ENCODE data around the gene NCOA5. TPM values are rescaled to one million over a fixed set of nuclear protein-coding genes. Genes with fewer than 3 reads are reported as not detected.

Gene NCOA5
- total RNA-seq, 2 experiments from 2014 or later, result 24.5 to 36.9 TPM

DNA sequence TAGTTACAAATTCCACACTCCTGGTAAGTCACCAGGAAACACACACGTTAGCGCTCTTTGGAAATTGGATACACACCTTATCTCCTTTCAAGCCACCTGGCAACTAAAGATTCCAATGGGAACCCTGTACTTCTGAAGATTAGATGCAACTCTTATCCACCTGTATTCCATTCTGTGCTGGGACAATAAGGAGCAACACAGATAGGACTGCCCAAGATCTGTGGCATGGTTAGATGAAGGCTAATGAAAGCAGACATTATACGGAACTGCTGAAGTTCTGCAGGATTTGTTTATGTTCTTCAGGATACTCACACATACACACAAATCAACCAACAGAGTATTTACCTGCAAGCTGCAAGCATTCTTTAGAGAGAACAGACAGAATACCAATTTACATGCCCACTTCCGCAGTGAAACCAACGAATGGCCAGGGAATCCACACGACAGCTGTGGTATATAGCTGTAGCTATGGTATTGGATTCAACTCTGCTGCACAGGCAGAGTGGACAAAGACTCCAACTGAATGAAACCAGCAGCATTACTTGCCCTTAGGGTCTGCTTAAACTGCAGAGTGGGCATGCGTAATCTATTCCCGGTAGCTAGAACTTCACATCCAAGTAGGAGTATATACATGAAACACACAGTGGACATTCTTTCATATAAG lies 12.0 kb downstream of the NCOA5 start:
- H3K4me3 Mint-ChIP-seq, result no peak overlapping the region
- H3K27ac Mint-ChIP-seq, result no peak overlapping the region
- H3K9me3 Mint-ChIP-seq (ENCODE audit: low read depth), result no peaks in the 10 kb centered on the region
- ATAC-seq (no peak), DNase-seq (no peak)
- CTCF ChIA-PET, result interaction anchor here (0.8 to 1.6 kb wide), 3 partner anchors 10 to 55 kb away, joined by 3 to 6 read pairs (median 6); no protein-coding TSS in a partner anchor
- peaks cover 2% of the 10 kb centered on the region for H3K4me1 Mint-ChIP-seq
- peaks cover 24% of the 10 kb centered on the region for H3K36me3 Mint-ChIP-seq
- H3K27me3 Mint-ChIP-seq, result no peaks in the 10 kb centered on the region

DNA sequence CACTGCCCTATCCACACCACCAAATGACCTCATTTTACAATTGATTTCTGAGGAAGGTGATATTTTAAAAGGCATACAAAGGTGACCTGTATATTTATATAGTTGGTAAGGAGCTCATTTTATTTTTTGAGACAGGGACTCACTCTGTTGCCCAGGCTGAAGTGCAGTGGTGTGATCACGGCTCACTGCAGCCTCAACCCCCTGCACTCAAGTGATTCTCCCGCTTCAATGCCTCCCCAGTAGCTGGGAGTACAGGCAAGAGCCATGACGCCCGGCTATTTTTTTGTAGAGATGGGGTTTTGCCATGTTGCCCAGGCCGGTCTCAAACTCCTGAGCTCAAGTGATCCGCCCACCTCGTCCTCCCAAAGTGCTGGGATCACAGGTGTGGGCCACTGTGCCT lies 13.0 kb downstream of the NCOA5 start:
- Mint-ChIP-seq H3K27me3 (no peaks in the 10 kb centered on the region), H3K9me3 (ENCODE audit: low read depth) (no peaks in the 10 kb centered on the region), H3K36me3 (peaks cover 24% of the 10 kb centered on the region), H3K4me1 (peaks cover 2% of the 10 kb centered on the region), H3K4me3 (no peak overlapping the region), H3K27ac (no peak overlapping the region)
- ATAC-seq (no peak), DNase-seq (no peak)
- CTCF ChIA-PET, result interaction anchor here (1.3 kb wide), 1 partner anchor 54 kb away, joined by 6 read pairs; no protein-coding TSS in a partner anchor

- H3K36me3 Mint-ChIP-seq, result peaks cover 24% of the 10 kb centered on the region
- no peaks in the 10 kb centered on the region for H3K9me3 Mint-ChIP-seq (ENCODE audit: low read depth)
- no peaks in the 10 kb centered on the region for H3K27me3 Mint-ChIP-seq
- peaks cover 2% of the 10 kb centered on the region for H3K4me1 Mint-ChIP-seq
- H3K4me3 Mint-ChIP-seq, result no peak overlapping the region
- H3K27ac Mint-ChIP-seq, result no peak overlapping the region
- CTCF ChIA-PET, result no interaction called here
- DNase-seq, result no peak
- ATAC-seq, result no peak
Observed at GRCh38 chr20:46074006-46074405, 15.8 kb downstream of the NCOA5 start.

DNA sequence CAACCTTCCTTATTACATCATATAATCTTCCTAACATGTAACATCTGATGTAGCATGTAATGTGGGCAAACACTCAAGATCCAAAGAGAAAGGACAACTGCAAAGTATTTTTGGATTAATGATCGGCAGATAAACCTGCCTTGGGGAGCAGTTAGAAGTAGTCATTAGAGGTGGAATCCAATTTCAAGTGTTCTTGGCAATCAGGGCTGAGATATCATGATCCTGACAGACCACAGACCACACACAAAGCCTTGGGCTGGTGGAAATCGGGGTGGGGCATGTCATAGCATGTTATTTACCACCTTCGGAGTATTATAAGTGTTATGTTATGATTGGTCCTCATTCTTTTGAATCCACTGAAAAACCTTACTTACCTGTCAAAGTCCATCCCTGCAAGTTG lies 16.3 kb downstream of the NCOA5 start:
- peaks cover 25% of the 10 kb centered on the region for H3K36me3 Mint-ChIP-seq
- H3K4me3 Mint-ChIP-seq, result no peak overlapping the region
- DNase-seq (no peak), ATAC-seq (no peak)
- CTCF ChIA-PET, result interaction anchor here (1.3 kb wide), 1 partner anchor 87 kb away, joined by 3 read pairs; no protein-coding TSS in a partner anchor
- H3K27me3 Mint-ChIP-seq, result no peaks in the 10 kb centered on the region
- no peaks in the 10 kb centered on the region for H3K9me3 Mint-ChIP-seq (ENCODE audit: low read depth)
- H3K27ac Mint-ChIP-seq, result no peak overlapping the region
- peaks cover 2% of the 10 kb centered on the region for H3K4me1 Mint-ChIP-seq

- ATAC-seq (no peak), DNase-seq (no peak)
- Mint-ChIP-seq H3K27me3 (no peaks in the 10 kb centered on the region), H3K36me3 (peaks cover 25% of the 10 kb centered on the region), H3K27ac (no peak overlapping the region), H3K4me1 (peaks cover 2% of the 10 kb centered on the region), H3K9me3 (ENCODE audit: low read depth) (no peaks in the 10 kb centered on the region), H3K4me3 (no peak overlapping the region)
- CTCF ChIA-PET, result interaction anchor here (1.3 kb wide), 1 partner anchor 86 kb away, joined by 3 read pairs; no protein-coding TSS in a partner anchor
Observed at GRCh38 chr20:46073024-46073423, 16.7 kb downstream of the NCOA5 start.

- ATAC-seq, result no peak
- no peak for DNase-seq
- peaks cover 2% of the 10 kb centered on the region for H3K4me1 Mint-ChIP-seq
- H3K9me3 Mint-ChIP-seq (ENCODE audit: low read depth), result no peaks in the 10 kb centered on the region
- H3K4me3 Mint-ChIP-seq, result no peak overlapping the region
- H3K27me3 Mint-ChIP-seq, result no peaks in the 10 kb centered on the region
- H3K27ac Mint-ChIP-seq, result no peak overlapping the region
- CTCF ChIA-PET, result no interaction called here
- H3K36me3 Mint-ChIP-seq, result peaks cover 26% of the 10 kb centered on the region
Observed at GRCh38 chr20:46071573-46071972, 18.2 kb downstream of the NCOA5 start.

DNA sequence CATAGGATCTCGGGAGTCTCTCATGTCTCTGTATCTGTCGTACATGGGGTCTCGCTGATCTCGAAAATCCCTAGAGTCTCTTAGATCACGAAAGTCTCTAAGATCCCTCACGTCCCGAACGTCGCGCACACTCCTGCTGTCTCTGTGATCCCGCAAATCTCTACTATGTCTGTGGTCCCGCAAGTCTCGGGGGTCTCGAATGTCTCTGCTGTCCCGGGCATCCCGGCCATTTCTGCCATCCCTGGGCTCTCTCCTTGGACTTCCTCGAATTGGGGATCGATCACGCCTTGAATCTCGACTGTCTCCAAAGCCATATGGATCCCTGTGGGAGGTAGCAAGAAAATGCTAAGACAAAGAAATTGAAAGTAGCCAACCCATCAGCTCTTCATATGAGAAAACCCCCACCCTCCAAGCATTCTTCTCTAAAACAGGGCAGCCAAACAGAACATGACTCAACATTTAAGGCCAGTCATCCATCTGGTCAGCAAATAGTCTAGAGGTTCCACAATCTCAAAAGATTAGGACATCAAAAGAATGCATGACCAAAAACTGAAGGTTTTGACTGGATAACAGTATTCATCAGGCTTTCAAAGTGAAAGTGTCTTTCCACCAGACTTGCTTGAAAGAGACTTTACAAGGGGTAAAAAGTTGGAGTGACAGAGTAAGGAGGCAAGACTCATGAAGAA lies 19.4 kb downstream of the NCOA5 start:
- CTCF ChIA-PET, result no interaction called here
- H3K4me1 Mint-ChIP-seq, result peaks cover 2% of the 10 kb centered on the region
- H3K9me3 Mint-ChIP-seq (ENCODE audit: low read depth), result no peaks in the 10 kb centered on the region
- H3K27ac Mint-ChIP-seq, result no peak overlapping the region
- peak; percentile 38 for DNase-seq
- peaks cover 34% of the 10 kb centered on the region for H3K36me3 Mint-ChIP-seq
- ATAC-seq, result no peak
- no peak overlapping the region for H3K4me3 Mint-ChIP-seq
- H3K27me3 Mint-ChIP-seq, result no peaks in the 10 kb centered on the region

- CTCF ChIA-PET, result interaction anchor here (1.6 to 2.3 kb wide), 3 partner anchors 19 to 52 kb away, joined by 3 to 8 read pairs (median 6); no protein-coding TSS in a partner anchor
Observed at GRCh38 chr20:46065691-46066090, 24.1 kb downstream of the NCOA5 start.

DNA sequence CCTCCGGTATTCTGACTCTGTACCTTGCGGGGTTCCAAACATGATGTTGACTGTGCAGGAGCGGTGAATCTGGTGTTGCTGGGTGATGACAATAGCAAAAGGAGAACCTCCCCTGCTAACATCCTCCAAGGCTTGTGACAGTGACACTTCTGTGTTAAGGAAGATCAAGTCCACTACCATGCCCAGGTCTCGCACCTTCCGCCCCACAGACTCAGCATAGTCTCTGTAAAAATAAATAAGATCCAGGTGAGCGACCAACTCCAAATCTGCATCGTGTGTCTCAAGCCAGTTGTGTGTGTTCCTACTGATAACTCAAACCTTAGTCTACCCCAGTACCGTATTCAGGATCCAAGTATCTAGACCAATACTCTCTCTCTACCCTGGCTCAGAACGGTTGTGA lies 24.8 kb downstream of the NCOA5 start:
- ATAC-seq, result no peak
- no peak overlapping the region for H3K4me3 Mint-ChIP-seq

More at GRCh38 chr20:46065691-46066090, 24.1 kb downstream of the NCOA5 start:
- ATAC-seq (no peak), DNase-seq (no peak)
- no peak overlapping the region for H3K4me3 Mint-ChIP-seq
- H3K36me3 Mint-ChIP-seq, result peaks cover 66% of the 10 kb centered on the region
- H3K9me3 Mint-ChIP-seq (ENCODE audit: low read depth), result no peaks in the 10 kb centered on the region
- H3K4me1 Mint-ChIP-seq, result peaks cover 29% of the 10 kb centered on the region
- no peak overlapping the region for H3K27ac Mint-ChIP-seq
- no peaks in the 10 kb centered on the region for H3K27me3 Mint-ChIP-seq

DNA sequence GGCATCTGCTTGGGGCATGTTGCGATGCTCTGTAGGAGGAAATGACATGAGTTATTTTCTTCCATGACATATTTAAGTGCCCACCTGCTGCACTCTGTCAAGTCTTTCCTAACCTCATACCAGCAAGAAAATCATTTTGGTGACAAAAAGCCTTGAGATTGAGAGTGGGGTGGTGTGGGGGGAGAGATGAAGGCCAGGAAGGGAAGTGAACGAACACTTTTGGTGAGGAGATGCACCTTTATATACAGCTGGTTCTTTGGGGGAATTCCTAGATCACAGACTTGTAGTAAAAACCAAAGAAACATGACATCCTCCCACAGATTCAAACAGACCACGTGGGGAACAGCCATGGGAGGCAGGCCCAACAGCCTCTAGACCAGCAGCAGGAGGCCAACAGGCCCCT lies 26.1 kb downstream of the NCOA5 start:
- H3K4me1 Mint-ChIP-seq, result peaks cover 42% of the 10 kb centered on the region
- H3K4me3 Mint-ChIP-seq, result no peak overlapping the region

More for the DNA sequence above, 24.8 kb downstream of the NCOA5 start:
- Mint-ChIP-seq H3K4me1 (peaks cover 36% of the 10 kb centered on the region), H3K36me3 (peaks cover 69% of the 10 kb centered on the region), H3K27ac (no peak overlapping the region), H3K9me3 (ENCODE audit: low read depth) (no peaks in the 10 kb centered on the region), H3K27me3 (no peaks in the 10 kb centered on the region)
- DNase-seq, result peak; percentile 26
- CTCF ChIA-PET, result interaction anchor here (2.1 to 2.3 kb wide), 2 partner anchors 42 to 51 kb away, joined by 6 to 8 read pairs; no protein-coding TSS in a partner anchor

GRCh38 chr20:46063151-46063550 lies 26.6 kb downstream of the NCOA5 start:
- H3K27ac Mint-ChIP-seq, result peak overlapping the region; percentile 13
- peaks cover 44% of the 10 kb centered on the region for H3K4me1 Mint-ChIP-seq
- peaks cover 9% of the 10 kb centered on the region for H3K27me3 Mint-ChIP-seq
- no peak for ATAC-seq
- no peak overlapping the region for H3K4me3 Mint-ChIP-seq
- peaks cover 64% of the 10 kb centered on the region for H3K36me3 Mint-ChIP-seq
- CTCF ChIA-PET, result no interaction called here
- peak; percentile 37 for DNase-seq
- no peaks in the 10 kb centered on the region for H3K9me3 Mint-ChIP-seq (ENCODE audit: low read depth)

More for the DNA sequence above, 26.1 kb downstream of the NCOA5 start:
- ATAC-seq (peak; percentile 36), DNase-seq (peak; percentile 40)
- Mint-ChIP-seq H3K9me3 (ENCODE audit: low read depth) (no peaks in the 10 kb centered on the region), H3K27ac (peak overlapping the region; percentile 13), H3K27me3 (peaks cover 5% of the 10 kb centered on the region), H3K36me3 (peaks cover 70% of the 10 kb centered on the region)
- CTCF ChIA-PET, result no interaction called here

GRCh38 chr20:46062621-46063020 lies 27.1 kb downstream of the NCOA5 start:
- no peak for ATAC-seq
- H3K4me1 Mint-ChIP-seq, result peaks cover 45% of the 10 kb centered on the region

DNA sequence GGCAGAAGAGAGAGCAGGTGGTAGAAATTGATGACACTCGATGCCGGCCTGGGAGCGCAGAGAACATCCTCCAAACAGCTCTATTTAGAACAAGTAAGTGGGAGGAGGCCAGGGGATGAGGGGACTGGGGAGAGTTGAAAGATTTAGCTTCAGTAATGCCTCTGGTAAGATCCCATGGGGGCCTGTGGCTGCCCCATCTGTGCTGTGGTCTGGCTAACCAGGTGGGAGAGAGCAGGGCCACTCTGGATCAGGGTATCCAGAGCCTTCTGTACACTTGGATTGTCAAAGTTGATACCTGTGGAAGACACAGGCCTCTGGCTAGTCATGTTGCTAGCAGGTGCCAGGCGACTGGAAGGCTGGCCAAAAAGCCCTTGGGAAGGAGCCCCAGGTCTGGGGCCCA lies 27.6 kb downstream of the NCOA5 start:
- Mint-ChIP-seq H3K4me1 (peaks cover 45% of the 10 kb centered on the region), H3K9me3 (ENCODE audit: low read depth) (no peaks in the 10 kb centered on the region), H3K27ac (no peak overlapping the region), H3K27me3 (peaks cover 13% of the 10 kb centered on the region), H3K4me3 (no peak overlapping the region), H3K36me3 (peaks cover 63% of the 10 kb centered on the region)
- ATAC-seq, result no peak
- DNase-seq, result peak; percentile 1
- CTCF ChIA-PET, result interaction anchor here (1.3 kb wide), 1 partner anchor 16 kb away, joined by 3 read pairs; no protein-coding TSS in a partner anchor

More at GRCh38 chr20:46062621-46063020, 27.1 kb downstream of the NCOA5 start:
- Mint-ChIP-seq H3K27ac (no peak overlapping the region), H3K9me3 (ENCODE audit: low read depth) (no peaks in the 10 kb centered on the region), H3K27me3 (peaks cover 11% of the 10 kb centered on the region), H3K4me3 (no peak overlapping the region), H3K36me3 (peaks cover 63% of the 10 kb centered on the region)
- CTCF ChIA-PET, result no interaction called here
- peak; percentile 38 for DNase-seq
